GM23248 (cell line): ENCODE results near the gene ZFP64. TPM values are rescaled to one million over a fixed set of nuclear protein-coding genes. Genes with fewer than 3 reads are reported as not detected.

Source experiments
- DNase-seq: peaks from one replicate; pipeline ENCODE4 v3.0.0-alpha.2; 2015
- H2AFZ ChIP-seq: fragments of 200-600 bp; sonication (generic); 2 replicates; pipeline ENCODE4 v1.6.1; 2016; ENCODE audit warnings: antibody characterized with exemption
- H3F3A ChIP-seq: fragments of 200-600 bp; sonication (generic); 2 replicates; pipeline ENCODE4 v1.6.1; 2016; ENCODE audit warnings: mild to moderate bottlenecking, antibody characterized with exemption, mixed run types; ENCODE audit not compliant: insufficient read depth
- H3K27ac ChIP-seq: fragments of 200-600 bp; sonication (generic); 2 replicates; pipeline ENCODE4 v1.5.1; 2016; ENCODE audit warnings: mild to moderate bottlenecking
- H3K27me3 ChIP-seq: fragments of 200-600 bp; sonication (generic); replicated peaks from 2 replicates; pipeline ENCODE4 v1.6.1; 2016; ENCODE audit warnings: mild to moderate bottlenecking; ENCODE audit not compliant: insufficient read depth
- H3K36me3 ChIP-seq: fragments of 200-600 bp; sonication (generic); 2 replicates; pipeline ENCODE4 v1.6.1; 2016; ENCODE audit warnings: low read depth, mild to moderate bottlenecking
- H3K4me1 ChIP-seq: fragments of 200-600 bp; sonication (generic); 2 replicates; pipeline ENCODE4 v1.6.1; 2016; ENCODE audit warnings: mild to moderate bottlenecking; ENCODE audit not compliant: insufficient read depth
- H3K4me2 ChIP-seq: fragments of 200-600 bp; sonication (generic); one replicate; pipeline ENCODE4 v1.6.1; 2016; ENCODE audit warnings: mild to moderate bottlenecking; ENCODE audit not compliant: unreplicated experiment
- H3K4me3 ChIP-seq: fragments of 200-600 bp; sonication (generic); 2 replicates; pipeline ENCODE4 v1.5.1; 2016; ENCODE audit warnings: mild to moderate bottlenecking
- H3K79me2 ChIP-seq: fragments of 200-600 bp; sonication (generic); 2 replicates; pipeline ENCODE4 v1.6.1; 2016; ENCODE audit warnings: mild to moderate bottlenecking; ENCODE audit not compliant: insufficient read depth
- H3K9ac ChIP-seq: fragments of 200-600 bp; sonication (generic); 2 replicates; pipeline ENCODE4 v1.6.1; 2016; ENCODE audit warnings: mild to moderate bottlenecking
- H3K9me2 ChIP-seq: fragments of 200-600 bp; sonication (generic); 2 replicates; pipeline ENCODE4 v1.6.1; 2016; ENCODE audit warnings: mixed run types, mild to moderate bottlenecking, moderate library complexity; ENCODE audit not compliant: insufficient read depth
- H3K9me3 ChIP-seq: fragments of 200-600 bp; sonication (generic); one replicate; pipeline ENCODE4 v1.6.1; 2017; ENCODE audit warnings: low read depth
- H4K20me1 ChIP-seq: fragments of 200-600 bp; sonication (generic); 2 replicates; pipeline ENCODE4 v1.6.0; 2016; ENCODE audit not compliant: insufficient read depth
- EZH2 ChIP-seq: fragments of 200-600 bp; sonication (generic); IDR thresholded peaks from 2 replicates; pipeline ENCODE4 v1.6.1; 2018; ENCODE audit warnings: antibody characterized with exemption, mild to moderate bottlenecking; ENCODE audit not compliant: insufficient read depth, poor library complexity, severe bottlenecking
- EZH2phosphoT487 ChIP-seq: fragments of 200-600 bp; sonication (generic); IDR thresholded peaks from 2 replicates; pipeline ENCODE4 v1.6.1; 2018; ENCODE audit warnings: antibody characterized with exemption, moderate library complexity, mild to moderate bottlenecking, low read depth; ENCODE audit not compliant: insufficient read depth
- WGBS, 2 experiments: methylation state at CpG; one replicate each; pipeline ENCODE4 v1.1.6; 2015 to 2017; ENCODE audit warnings: low lambda C conversion rate in 2 of 2, low coverage in 1 of 2; ENCODE audit errors: missing lambda C conversion rate in 2 of 2; 5-methylcytosine and 5-hydroxymethylcytosine counted together
- in situ Hi-C: fragments of 300-500 bp; cut with MboI; formaldehyde crosslinking; loops from 2 replicates; pipeline ENCODE4 v1.15.0; 2020
- polyA plus RNA-seq: library from polyadenylated mRNA; unstranded; fragments of >200 nt; fragmentation: Nextera tagmentation; extraction: Ambion mirVana; gene quantifications from 2 replicates; pipeline ENCODE4 v1.2.1, GENCODE V29; 2016
- total RNA-seq: library from RNA; depleted of rRNA; stranded (reverse); fragments of >200 nt; shearing (Covaris generic); gene quantifications from 2 replicates; pipeline ENCODE4 v1.2.3, GENCODE V29; 2014

Gene ZFP64
- total and polyA plus RNA-seq, 2 experiments from 2014 or later = 14.3 to 20.8 TPM

GRCh38 chr20:52132337-52132736, 59.2 kb downstream of the ZFP64 start:
- no peaks in the 10 kb centered on the region for H3K27me3 ChIP-seq
- in situ Hi-C loops = no loop called here
- WGBS, 2 experiments = 93 to 94% methylated on average over 3 of the region's 3 CpGs

GRCh38 chr20:52131048-52131643, 60.4 kb downstream of the ZFP64 start:
- Histone ChIP-seq H4K20me1 (no peaks in the 10 kb centered on the region), H3K9me2 (no peaks in the 10 kb centered on the region), H3K27me3 (no peaks in the 10 kb centered on the region), H3K9me3 (no peaks in the 10 kb centered on the region), H3K27ac (no peak overlapping the region), H3K4me1 (no peaks in the 10 kb centered on the region), H3F3A (no peaks in the 10 kb centered on the region), H3K4me3 (no peak overlapping the region), H3K9ac (no peak overlapping the region), H3K4me2 (no peak overlapping the region), H3K36me3 (no peaks in the 10 kb centered on the region), H3K79me2 (no peaks in the 10 kb centered on the region), H2AFZ (no peak overlapping the region)
- WGBS, 2 experiments = 86 to 100% methylated on average over 1 of the region's 1 CpG
- in situ Hi-C loops = no loop called here
- no peak for DNase-seq
- TF ChIP-seq EZH2 (no peak), EZH2phosphoT487 (no peak)

More at GRCh38 chr20:52132337-52132736, 59.2 kb downstream of the ZFP64 start:
- no peaks in the 10 kb centered on the region for H3K9me3 ChIP-seq
- no peak overlapping the region for H3K27ac ChIP-seq
- H3K4me1 ChIP-seq = no peaks in the 10 kb centered on the region
- no peak overlapping the region for H3K9ac ChIP-seq
- no peaks in the 10 kb centered on the region for H3K79me2 ChIP-seq
- TF ChIP-seq EZH2 (no peak), EZH2phosphoT487 (no peak)
- H4K20me1 ChIP-seq = no peaks in the 10 kb centered on the region
- DNase-seq = no peak
- H3K4me2 ChIP-seq = no peak overlapping the region
- no peaks in the 10 kb centered on the region for H3K9me2 ChIP-seq
- H3K4me3 ChIP-seq = no peak overlapping the region
- H2AFZ ChIP-seq = no peak overlapping the region
- no peaks in the 10 kb centered on the region for H3F3A ChIP-seq
- no peaks in the 10 kb centered on the region for H3K36me3 ChIP-seq

GRCh38 chr20:52130406-52130805, 61.2 kb downstream of the ZFP64 start:
- no peaks in the 10 kb centered on the region for H3F3A ChIP-seq
- no peaks in the 10 kb centered on the region for H3K27me3 ChIP-seq
- H3K9ac ChIP-seq = no peak overlapping the region
- no peaks in the 10 kb centered on the region for H3K4me1 ChIP-seq
- H3K4me3 ChIP-seq = no peak overlapping the region
- no peaks in the 10 kb centered on the region for H3K79me2 ChIP-seq
- H3K4me2 ChIP-seq = no peak overlapping the region
- in situ Hi-C loops = no loop called here
- TF ChIP-seq EZH2 = no peak
- no peak for TF ChIP-seq EZH2phosphoT487
- H3K36me3 ChIP-seq = no peaks in the 10 kb centered on the region
- no peaks in the 10 kb centered on the region for H3K9me3 ChIP-seq
- H2AFZ ChIP-seq = no peak overlapping the region
- no peak overlapping the region for H3K27ac ChIP-seq
- no peak for DNase-seq
- H3K9me2 ChIP-seq = no peaks in the 10 kb centered on the region
- no peaks in the 10 kb centered on the region for H4K20me1 ChIP-seq
- WGBS, 2 experiments = 89 to 92% methylated on average over 5 of the region's 5 CpGs

GRCh38 chr20:52129611-52130010, 62.0 kb downstream of the ZFP64 start:
- Histone ChIP-seq H3K36me3 (no peaks in the 10 kb centered on the region), H3F3A (no peaks in the 10 kb centered on the region), H3K27me3 (no peaks in the 10 kb centered on the region), H3K27ac (no peak overlapping the region), H3K9me2 (no peaks in the 10 kb centered on the region), H3K4me3 (no peak overlapping the region), H2AFZ (no peak overlapping the region), H3K79me2 (no peaks in the 10 kb centered on the region), H4K20me1 (no peaks in the 10 kb centered on the region), H3K4me1 (no peaks in the 10 kb centered on the region), H3K9ac (no peak overlapping the region), H3K4me2 (no peak overlapping the region), H3K9me3 (no peaks in the 10 kb centered on the region)
- no peak for DNase-seq
- no peak for TF ChIP-seq EZH2phosphoT487
- TF ChIP-seq EZH2 = no peak
- WGBS, 2 experiments = 83 to 90% methylated on average over 5 of the region's 5 CpGs
- in situ Hi-C loops = no loop called here

- no peaks in the 10 kb centered on the region for H3K27me3 ChIP-seq
- in situ Hi-C loops = no loop called here
- no peak for TF ChIP-seq EZH2phosphoT487
- TF ChIP-seq EZH2 = no peak
- no peaks in the 10 kb centered on the region for H3K79me2 ChIP-seq
- no peak overlapping the region for H3K4me2 ChIP-seq
- DNase-seq = no peak
- H3K27ac ChIP-seq = no peak overlapping the region
- no peak overlapping the region for H2AFZ ChIP-seq
- H3K4me3 ChIP-seq = no peak overlapping the region
- H3K9ac ChIP-seq = no peak overlapping the region
- H4K20me1 ChIP-seq = no peaks in the 10 kb centered on the region
- H3K9me3 ChIP-seq = no peaks in the 10 kb centered on the region
- no peaks in the 10 kb centered on the region for H3K36me3 ChIP-seq
- H3K4me1 ChIP-seq = no peaks in the 10 kb centered on the region
- 76 to 80% methylated on average over 4 of the region's 4 CpGs for WGBS, 2 experiments
- H3F3A ChIP-seq = no peaks in the 10 kb centered on the region
- no peaks in the 10 kb centered on the region for H3K9me2 ChIP-seq
These were observed 64.3 kb downstream of the ZFP64 start for GRCh38 chr20:52127309-52127708.
